HG02884 (cell line): ENCODE data around the gene FANCC.

Experiments
- ATAC-seq: cut with Tn5 transposase; IDR thresholded peaks from one replicate; pipeline ENCODE4 v1.9.1; 2021; ENCODE audit warnings: mild to moderate bottlenecking, moderate library complexity; ENCODE audit not compliant: unreplicated experiment

FANCC gene

DNA sequence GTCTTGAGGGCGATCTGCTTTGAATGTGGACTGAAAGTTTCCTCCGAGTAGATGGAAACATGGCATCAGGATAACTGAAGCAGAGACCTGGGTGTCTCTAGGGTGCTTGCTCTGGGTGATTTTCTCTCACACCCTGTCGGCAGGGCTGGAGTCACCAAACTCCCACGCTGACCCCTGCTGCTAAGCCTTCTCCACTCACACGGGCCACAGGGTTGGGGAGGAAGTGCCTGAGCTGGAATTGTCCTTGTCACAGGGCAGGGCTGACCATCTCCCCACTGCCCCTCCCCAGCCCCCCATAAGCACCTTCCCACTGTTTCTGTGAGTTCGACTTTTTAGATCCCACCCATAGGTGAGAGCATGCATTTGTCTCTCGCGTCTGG, 212.9 kb downstream of the FANCC start:
- ATAC-seq = no peak

DNA sequence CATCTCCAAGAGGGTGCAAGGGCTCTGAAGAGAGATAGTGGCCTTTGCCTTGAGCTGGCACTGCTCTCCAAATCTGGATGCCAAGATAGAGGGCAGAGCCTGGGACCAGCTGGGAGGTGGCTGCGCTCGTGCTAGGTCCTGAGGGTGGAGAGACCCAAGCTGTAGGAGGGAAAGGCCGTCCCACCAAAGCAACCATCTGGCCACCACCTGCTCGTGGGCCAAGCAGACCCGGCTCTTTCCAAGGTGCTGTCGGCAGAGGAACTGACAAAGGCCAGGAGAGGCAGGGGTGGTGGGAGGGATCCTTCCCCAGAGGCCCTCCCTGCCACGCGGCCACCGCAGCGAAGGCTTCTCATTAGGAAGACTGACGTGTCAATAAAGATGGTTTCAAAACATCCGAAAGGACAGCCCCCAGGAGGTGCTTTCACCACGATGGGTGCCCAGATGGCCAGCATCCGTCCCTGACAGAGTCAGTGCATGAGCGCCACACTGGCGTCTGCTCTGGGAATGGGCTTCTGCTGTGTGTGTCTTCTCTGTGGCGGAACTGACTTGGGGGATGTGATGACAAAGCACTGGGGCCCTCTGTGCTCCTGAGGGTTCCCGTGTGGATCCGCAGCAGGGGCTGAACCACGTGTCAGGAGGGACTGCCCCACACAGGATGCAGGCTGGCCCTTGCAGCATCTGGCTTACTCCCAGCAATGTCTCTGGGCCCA, 213.5 kb downstream of the FANCC start:
- ATAC-seq = no peak

DNA sequence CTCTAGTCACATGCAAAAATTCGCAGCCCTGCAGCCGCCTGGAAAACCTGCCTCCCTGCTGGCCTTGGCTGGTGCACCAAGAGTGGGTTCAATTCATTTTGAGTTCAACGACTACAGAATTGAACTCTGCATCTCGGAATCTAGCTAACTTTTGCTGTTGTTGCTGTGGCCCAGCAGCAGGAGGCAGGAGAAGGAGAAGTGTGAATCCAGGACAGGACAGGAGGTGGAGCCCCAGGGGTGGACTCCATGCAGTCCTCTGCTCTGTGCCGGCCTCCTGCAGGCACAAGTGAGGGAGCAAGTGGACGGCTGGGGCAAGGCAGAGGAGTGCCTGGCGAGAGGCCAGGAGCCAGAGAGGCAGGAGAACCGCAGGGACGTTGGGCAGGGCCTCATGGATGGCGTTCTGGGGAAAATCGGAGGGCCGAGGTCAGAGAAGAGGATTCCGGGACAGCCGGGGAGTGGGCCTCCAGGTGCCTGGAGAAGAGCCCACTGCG, 214.2 kb downstream of the FANCC start:
- no peak for ATAC-seq

DNA sequence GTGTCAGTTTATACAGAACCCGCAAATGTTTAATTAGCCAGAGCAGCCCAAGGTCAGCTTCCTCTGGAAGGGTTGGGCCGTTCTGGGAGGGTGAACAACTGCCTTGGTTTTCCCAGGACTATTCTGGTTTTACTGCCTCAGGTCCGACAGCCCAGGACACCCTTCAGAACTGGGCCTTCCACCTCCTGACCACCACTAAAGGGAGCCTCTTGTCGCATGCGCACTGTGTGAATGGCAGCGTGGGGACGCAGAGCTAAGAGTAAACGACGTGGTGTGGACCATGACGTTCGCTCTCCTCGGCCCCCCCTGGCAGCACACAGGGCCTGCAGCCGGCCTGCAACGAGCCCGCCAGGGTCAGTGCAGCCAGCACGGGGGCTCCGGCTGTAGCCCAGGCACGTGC, 214.9 kb downstream of the FANCC start:
- no peak for ATAC-seq

DNA sequence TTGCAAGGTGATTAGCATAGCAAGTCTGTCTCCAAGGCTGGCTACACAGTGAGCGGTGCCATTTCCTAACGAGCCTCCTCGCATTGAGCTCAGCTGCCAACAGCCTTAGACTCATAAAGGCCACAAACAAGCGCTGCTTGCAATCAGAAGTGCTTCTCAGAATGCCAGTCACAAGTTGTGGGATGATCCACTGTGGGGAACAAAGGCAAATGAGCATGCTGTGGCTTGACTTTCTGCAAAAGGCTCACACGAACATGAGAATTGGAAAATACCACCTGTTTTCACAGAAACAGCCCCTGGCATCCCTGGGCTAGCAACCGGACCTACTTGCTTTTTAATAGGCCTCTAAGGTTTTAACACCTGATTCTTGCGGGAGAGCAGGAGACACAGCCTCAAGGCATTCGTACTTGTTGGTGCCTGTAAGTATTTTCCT, 215.5 kb downstream of the FANCC start:
- no peak for ATAC-seq

DNA sequence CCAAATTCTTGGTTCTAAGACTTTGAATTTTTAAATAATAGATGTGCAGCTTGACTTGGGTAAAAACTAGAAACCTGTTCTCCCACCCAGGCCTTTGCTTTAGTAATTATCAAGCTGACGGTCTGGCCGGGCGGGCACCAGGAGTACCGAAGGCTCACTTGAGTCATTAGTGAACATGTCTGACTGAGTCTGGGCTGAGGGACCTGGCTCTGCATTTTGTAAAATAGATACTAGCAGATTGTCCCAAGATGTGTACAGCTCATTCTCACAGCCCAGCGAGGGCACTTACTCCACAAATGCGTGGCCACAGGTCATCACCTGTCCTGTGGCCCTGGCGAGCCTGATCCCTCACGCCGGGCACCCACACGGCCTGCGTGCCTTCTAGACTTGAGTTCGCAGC, 216.2 kb downstream of the FANCC start:
- no peak for ATAC-seq

DNA sequence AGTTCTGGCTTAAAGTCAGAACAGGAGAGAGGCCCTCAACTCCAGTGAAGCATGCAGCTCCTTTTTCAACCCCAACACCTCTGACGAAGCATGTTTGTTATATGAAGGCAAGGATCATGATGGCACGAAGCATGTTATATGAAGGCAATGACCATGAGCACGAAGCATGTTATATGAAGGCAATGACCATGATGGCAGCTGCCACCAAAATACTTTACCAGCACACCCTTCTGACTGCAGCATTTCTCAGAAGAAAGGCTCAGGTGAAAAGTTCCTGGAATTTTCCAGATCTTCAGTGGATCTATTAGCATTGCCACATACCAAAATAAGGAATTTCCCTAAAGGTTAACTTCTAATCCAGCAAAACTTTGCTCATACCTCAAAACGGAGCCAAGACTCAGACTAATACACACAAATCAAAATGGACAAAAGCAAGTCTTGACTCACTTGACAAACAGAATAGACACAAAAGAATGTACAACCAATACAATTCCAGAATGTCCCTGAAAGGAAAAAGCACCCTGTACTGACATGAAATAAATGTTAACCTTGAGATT, 217.4 kb downstream of the FANCC start:
- ATAC-seq = no peak

DNA sequence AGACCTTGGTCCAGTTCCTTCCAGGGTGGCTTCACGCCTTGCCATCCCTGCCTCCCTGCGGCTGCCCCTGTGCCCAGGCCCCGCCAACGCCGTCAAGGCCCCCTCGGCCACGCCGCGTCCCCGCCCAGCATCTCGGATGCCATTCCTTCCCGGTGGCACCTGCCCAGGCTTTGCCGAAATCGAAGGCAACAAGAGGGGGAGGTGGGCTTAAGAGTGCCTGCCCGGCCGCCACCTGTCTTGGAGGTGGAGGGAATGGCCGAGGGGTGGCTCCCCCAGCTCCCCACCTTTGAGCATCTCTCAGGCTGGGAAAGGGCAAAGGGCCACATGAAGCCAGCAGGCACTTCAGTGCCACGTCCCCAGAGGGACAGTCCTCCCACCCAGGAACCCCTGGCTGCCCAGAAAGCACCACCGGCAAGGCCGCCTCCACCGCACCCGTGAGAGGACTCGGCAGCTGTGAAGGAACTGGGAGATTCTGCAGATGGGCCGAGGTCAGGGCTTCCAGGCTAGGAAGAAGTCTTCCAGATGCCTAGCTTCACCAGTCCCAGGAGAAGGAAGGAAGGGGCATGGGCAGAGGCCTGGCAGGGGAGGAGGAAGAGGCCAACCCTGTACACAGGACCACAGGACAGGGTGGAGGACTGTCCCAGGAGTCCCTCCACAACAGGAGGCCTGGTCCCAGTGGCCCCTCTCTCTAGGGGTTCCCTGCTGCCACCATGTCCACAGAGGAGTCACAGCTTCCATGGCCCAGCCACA, 218.0 kb downstream of the FANCC start:
- no peak for ATAC-seq

DNA sequence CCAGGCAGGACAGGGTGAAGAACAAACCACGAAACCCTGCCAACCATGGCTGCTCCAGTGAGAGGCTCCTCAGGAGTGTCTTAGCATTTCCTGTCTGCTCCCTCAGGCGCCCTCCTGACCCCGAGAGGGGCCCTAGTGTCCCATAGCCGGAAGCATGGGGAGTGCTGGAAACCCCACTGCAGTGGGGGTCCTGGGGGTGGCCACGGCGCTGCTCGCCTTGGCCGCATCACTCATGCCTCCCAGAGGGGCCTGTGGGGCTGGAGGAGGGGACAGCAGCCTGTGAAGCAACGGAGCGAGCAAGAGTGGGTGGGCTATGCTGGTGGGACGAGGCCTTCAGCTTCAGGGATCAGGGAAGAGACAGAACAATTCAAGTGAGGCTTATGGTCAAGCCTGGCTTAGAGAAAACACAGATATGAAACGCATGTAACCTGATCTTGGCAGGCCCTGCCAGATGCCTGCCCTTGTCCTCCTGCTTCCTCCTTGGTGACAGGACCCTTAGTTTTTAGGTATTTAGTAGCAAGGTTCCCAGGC, 219.1 kb downstream of the FANCC start:
- ATAC-seq = no peak

DNA sequence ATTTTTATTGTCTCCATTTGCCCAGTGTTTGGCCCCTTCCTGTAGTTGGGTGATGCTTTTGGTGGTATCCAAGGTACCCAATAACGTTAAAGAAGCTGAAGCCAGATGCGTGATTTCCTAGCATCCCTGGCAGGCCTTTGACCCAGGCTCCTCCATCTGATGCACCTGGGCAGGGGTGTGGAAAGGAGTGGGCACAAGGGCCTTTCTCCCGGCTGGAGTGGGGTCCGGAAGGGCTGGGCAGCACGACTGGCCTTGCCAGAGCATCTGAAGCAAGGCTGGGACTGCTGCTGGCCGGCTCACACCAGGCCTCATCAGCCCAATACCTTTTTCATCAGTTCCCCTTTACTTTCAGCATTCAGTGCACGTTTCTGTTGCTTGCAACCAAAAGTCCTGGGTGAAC, 220.2 kb downstream of the FANCC start:
- ATAC-seq = no peak

DNA sequence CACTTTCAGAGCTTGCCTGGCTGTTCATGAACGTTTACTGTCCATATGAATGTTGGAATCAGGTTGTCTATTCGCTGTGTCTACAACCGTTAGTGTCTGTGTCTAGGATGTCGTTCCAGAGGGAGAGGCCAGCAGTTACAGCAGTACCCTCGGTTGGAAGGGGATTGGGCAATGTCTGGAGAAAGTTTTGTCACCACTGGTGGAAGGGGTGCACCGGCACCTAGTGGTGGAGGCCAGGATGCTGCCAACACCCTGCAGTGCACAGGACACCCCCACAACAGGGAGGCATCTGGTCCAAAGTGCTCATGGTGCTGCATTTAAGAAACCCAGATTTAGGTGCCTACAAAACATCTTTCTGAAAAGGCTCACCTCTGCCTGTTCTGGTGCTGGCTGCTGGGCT, 220.7 kb downstream of the FANCC start:
- no peak for ATAC-seq

DNA sequence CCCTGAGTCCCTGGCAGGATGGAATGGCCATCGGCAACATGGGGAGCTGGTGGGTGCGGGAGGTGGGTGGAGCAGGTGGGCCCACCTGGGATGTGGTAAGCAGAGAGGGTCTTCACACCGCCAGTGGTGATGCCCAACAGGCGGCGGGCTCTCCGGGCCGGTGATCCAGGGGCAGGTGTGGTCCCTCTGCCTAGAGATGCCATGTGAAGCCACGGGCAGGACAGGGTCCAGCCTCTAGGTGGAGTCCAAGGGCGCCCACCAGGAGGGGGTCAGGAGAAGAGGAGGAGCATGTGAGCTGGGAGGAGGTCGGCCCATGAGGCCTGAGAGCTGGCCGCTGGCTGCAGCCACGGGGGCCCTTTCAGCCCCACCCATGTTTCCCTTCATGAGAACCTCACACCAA, 221.1 kb downstream of the FANCC start:
- no peak for ATAC-seq

DNA sequence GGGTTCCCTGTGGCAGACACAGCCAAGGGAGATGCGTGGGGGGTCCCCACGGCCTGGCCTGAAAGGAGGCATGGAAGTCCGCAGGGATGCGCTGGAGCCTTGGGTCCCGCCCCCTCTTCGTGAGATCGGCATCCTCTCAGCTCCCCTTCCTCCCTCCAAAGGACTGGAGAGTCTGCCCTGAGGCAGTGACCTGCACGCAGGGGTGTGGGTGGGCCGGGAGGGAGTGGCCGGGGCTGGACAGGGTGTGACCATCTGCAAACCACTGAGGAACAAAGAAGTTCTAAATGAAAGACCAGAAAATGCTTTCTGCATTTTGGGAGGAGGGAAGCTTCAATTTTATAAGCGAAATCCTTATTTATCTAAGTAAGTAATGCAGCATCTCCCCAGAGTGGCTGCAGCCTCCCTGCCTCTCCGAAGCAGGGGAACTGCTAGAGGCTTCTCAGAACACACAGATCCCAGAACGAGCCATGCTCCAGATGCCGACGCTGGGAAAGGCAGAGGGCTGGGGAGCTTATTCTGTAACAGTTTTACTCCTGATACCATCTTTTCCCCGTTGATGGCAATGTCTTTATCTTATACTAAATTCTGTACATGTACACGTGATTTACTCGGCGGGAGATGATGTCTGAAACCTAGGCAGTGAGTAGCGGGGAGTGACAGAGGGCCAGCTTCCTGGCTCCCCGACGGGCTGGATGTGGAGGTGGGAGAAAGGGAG, 221.7 kb downstream of the FANCC start:
- no peak for ATAC-seq

DNA sequence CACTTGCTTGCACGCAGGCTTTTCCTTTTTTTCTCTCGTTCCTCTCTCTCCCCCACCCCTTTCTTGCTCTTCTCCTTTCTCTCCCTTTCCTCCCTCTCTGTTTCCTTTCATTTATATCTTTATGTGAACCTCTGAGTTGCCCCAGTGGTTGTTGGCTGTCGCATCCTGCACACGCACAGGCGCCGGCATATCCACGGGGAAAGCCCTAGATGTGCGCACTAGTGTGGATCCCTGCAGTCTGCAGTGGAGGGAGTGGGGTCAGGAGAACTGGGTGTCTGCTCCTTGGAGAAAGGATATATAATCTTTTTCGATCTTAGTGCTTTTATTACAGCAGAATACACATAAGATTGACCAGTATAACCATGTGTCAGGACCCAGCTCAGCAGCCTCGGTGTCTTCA, 223.5 kb downstream of the FANCC start:
- ATAC-seq = no peak

DNA sequence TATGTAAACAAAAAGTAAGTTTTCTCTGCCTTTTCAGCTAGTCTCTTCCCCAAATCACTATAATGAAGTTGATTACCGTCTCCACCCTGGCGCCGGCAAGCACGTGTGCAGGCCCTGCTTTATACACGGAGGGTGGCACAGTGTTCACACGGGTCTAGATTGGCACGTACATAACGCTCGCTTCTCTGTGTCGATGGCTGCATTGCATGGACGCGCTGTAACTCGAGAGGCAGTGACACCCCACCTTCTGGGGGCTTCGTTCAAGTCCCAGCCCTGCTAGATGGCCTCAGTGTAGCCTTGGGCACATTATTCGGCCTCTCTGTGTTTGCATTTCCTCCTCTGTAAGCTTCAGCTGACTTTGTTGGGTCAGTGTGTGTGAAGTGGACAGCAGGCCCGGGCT, 223.9 kb downstream of the FANCC start:
- no peak for ATAC-seq

DNA sequence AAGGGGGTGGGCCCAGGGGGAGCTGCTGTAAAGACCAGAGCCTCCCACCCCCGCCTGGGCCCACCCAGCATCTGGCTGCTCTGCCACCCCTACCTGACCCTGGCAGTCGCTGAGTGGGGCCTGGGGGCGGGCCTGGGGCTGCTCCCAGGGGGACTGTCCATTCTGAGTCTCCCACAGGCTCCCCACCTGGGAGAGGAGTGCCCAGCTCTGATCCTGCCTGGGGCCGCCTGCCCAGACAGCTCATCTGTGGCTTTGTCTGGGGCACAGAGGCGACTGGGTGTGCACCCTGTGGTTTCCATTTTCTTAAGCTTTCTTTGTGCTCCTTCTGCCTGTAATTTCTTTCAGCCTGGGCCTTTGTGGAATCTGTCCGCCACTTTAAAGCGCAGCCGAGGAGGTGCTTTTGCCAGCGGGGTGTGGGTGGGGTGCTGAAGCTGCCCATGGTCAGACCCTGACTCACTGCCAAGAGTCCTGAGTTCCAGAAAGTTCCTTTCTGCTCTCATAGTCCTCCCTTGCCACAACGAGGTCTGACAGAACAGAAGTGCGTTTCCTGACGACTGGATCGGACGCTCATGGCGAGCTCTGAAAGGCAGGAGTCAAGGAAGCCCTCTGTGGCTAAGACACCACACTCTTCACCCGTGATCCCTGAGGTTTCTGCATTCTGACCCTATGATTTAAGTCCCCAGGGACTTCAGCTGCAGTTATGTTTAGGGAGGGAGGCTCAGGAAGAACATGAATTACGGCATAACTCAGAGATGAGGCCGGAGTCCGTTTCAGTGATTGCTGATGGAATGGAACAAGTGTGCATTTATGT, 225.0 kb downstream of the FANCC start:
- no peak for ATAC-seq

DNA sequence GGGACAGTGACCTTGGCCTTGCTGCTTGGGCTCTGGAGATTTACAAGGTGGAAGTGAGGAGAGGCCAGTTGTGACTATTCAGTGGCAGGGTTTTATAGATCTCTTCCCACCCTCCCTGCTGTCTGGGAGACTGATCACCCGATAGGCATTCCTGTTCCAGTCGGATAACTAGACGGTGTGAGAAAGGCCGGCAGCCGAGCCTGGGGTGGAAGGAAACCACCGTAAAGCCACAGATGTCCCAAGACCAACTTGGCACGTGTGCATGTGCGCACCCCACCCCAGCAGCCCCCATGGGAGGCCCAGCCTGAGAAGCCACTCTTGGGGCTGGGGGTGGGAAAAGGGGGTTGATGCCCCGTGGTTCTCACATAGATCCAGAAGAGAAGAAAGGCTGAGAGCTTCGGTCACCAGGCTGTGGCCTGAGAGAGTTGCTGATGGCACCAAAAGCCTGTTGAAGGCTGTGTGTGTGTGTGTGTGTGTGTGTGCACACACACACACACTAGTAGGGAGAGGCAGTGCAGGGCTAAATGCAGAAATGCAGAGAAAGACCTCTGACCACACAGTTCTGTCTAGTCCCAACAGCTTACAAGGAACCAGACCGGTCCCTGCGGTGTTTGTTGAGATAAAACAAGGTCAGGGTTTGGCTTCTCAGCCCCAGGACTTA, 225.8 kb downstream of the FANCC start:
- no peak for ATAC-seq

DNA sequence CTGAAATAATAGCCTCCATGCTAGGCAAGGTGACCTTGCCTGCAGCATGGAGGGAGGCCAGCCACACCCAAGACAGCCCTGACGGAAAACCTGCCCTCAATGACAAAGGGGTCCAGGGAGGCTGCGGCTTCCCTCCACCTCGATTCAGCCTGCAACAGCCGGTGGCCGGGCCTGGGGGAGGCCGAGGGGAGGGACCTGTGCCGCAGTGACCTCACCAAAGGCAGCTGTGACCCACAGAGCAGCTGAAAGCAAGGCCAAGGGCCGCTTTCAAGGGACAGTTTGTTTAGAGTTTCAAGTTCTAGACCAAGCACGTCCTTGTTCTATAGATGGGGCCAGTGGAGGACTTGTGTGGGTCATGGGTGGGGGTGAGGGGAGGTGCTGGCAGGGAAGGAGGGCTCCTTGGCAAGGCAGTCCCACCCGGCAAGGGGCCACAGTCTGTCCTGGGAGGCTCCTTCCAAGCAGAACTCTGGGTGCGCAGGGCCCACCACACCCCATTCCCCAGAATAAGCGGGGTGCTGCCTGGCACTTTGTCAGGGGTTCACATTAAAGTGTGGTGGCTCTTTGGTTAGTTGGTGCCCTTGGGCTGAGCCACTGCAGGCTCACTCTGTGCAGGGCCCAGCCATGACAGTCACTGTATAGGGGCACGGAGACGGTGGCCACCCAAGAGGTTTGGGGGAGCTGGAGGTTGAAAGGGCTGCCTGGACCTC, 226.5 kb downstream of the FANCC start:
- no peak for ATAC-seq
